Immature natural killer cell (primary cell): ENCODE measurements around the gene CD82. TPM values are rescaled to one million over a fixed set of nuclear protein-coding genes. Genes with fewer than 3 reads are reported as not detected.

ENCODE experiments used
- DNase-seq, 3 donors: peaks; one replicate each; pipeline ENCODE4 v3.0.0; 2022; ENCODE audit warnings: mixed read lengths in 1 of 3
- H3K27ac Mint-ChIP-seq, 6 donors: one replicate each; pipeline ENCODE4 v1.8.0; 2020; ENCODE audit warnings: mixed read lengths in 6 of 6, mild to moderate bottlenecking in 5 of 6, inconsistent platforms in 4 of 6, moderate library complexity in 3 of 6
- H3K27me3 Mint-ChIP-seq, 3 donors: one replicate each; pipeline ENCODE4 v1.8.0; 2020 to 2021; ENCODE audit warnings: low read depth in 3 of 3, mild to moderate bottlenecking in 3 of 3, mixed read lengths in 3 of 3, moderate library complexity in 3 of 3, inconsistent platforms in 1 of 3
- H3K36me3 Mint-ChIP-seq, 3 donors: one replicate each; pipeline ENCODE4 v1.8.0; 2020; ENCODE audit warnings: mixed read lengths in 3 of 3, inconsistent platforms in 2 of 3, mild to moderate bottlenecking in 2 of 3
- H3K4me1 Mint-ChIP-seq, 2 donors: one replicate each; pipeline ENCODE4 v1.8.0; 2020; ENCODE audit warnings: inconsistent platforms in 2 of 2, mild to moderate bottlenecking in 2 of 2, mixed read lengths in 2 of 2, moderate library complexity in 1 of 2
- H3K4me3 Mint-ChIP-seq, 5 donors: one replicate each; pipeline ENCODE4 v1.8.0; 2020; ENCODE audit warnings: mild to moderate bottlenecking in 5 of 5, mixed read lengths in 5 of 5, inconsistent platforms in 3 of 5, moderate library complexity in 3 of 5
- H3K9me3 Mint-ChIP-seq, 6 donors: one replicate each; pipeline ENCODE4 v1.8.0; 2020; ENCODE audit warnings: mild to moderate bottlenecking in 6 of 6, mixed read lengths in 6 of 6, inconsistent platforms in 4 of 6, moderate library complexity in 3 of 6
- polyA plus RNA-seq, 3 donors: library from polyadenylated mRNA; unstranded; fragments of 300-500 nt; fragmentation: Illumina TruSeq; gene quantifications; one replicate each; pipeline ENCODE4 v1.2.3, GENCODE V29; 2021

Gene CD82
- polyA plus RNA-seq, 3 donors from 2014 or later: 9.7 to 15.7 (median 10.7) TPM

DNA sequence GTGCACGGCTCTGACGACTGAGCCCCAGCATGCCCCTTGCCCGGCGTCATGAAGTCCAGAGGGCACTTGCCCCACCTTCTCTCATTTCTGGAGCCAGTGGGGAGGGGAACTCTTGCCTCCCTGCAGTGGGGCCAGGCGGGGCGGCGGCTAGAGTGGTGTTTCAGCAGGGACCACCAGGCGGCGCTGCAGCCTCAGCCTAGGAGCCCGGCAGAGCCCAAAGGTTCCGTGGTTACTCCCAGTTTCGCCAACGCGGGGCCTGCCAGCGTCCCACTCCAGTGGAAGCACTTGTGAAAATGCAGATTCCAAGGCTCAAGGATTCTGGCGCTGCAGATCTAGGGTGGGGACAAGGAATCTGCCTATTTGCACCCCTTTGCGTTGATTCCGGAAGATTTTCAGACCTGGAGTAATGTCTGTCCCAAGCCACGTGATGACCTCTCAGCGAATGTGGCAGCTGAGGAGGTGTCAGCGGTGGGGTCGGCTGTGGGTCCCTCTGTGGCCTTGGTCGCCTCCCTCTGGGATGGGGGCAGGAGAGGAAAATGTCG is 55.7 kb downstream of the CD82 start:
- H3K27ac Mint-ChIP-seq: no peak overlapping the region
- peak in 2 of 3 donors; percentile 20 to 25 for DNase-seq
- H3K27me3 Mint-ChIP-seq: peaks cover 0 to 7% (median 2%) of the 10 kb centered on the region in 3 donors
- no peak overlapping the region for H3K4me3 Mint-ChIP-seq
- H3K4me1 Mint-ChIP-seq: no peaks in the 10 kb centered on the region
- H3K9me3 Mint-ChIP-seq: no peaks in the 10 kb centered on the region
- H3K36me3 Mint-ChIP-seq: no peaks in the 10 kb centered on the region

DNA sequence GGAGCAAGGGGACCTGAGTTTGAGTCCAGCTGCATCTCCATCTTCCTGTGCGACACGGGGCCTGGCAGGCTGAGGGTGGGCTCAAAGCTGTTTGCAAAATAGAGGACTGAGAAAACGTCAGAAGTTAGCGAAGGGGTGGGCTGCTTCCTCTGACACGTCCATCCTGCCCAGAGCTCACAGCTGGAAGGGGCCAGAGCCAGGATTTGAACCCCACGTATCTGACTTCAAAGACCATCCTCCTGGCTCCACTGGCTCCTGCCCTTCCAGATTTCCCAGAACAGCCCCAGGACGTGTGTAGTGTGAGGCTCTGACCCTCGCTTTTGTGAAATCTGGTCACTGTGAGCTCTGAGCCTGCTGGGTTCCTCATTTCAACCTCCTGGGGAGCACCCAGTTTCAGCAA is 56.3 kb downstream of the CD82 start:
- no peak for DNase-seq
- H3K27me3 Mint-ChIP-seq: peaks cover 0 to 7% (median 2%) of the 10 kb centered on the region in 3 donors
- no peaks in the 10 kb centered on the region for H3K4me1 Mint-ChIP-seq

DNA sequence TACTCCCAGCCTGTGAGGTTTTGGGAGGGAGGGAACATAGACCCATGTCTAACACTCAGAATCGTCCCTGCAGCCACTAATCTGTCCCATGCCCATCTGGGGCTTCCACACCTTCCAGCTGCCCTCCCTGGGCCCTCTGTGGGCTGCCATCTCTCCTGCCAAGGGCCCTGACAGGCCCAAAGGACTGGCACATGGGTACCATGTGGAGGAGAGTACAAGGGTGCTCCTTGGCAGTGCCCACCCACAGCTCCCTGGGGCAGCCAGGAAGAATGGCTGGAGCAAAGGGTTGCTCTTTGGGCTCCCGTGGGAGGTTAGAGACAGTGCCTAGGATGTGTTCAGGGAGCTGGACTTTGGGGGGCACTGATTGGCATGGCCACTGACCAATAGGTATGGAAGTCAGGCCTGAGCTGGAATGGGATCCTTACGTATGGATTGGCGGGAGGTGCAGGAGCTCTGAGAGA is 56.8 kb downstream of the CD82 start:
- Mint-ChIP-seq H3K27me3 (peaks cover 0 to 7% (median 2%) of the 10 kb centered on the region in 3 donors), H3K4me3 (no peak overlapping the region), H3K4me1 (no peaks in the 10 kb centered on the region), H3K27ac (no peak overlapping the region), H3K36me3 (no peaks in the 10 kb centered on the region), H3K9me3 (no peaks in the 10 kb centered on the region)
- DNase-seq: no peak

More for the DNA sequence above, 56.3 kb downstream of the CD82 start:
- H3K27ac Mint-ChIP-seq: no peak overlapping the region
- no peaks in the 10 kb centered on the region for H3K36me3 Mint-ChIP-seq
- H3K9me3 Mint-ChIP-seq: no peaks in the 10 kb centered on the region
- H3K4me3 Mint-ChIP-seq: no peak overlapping the region

DNA sequence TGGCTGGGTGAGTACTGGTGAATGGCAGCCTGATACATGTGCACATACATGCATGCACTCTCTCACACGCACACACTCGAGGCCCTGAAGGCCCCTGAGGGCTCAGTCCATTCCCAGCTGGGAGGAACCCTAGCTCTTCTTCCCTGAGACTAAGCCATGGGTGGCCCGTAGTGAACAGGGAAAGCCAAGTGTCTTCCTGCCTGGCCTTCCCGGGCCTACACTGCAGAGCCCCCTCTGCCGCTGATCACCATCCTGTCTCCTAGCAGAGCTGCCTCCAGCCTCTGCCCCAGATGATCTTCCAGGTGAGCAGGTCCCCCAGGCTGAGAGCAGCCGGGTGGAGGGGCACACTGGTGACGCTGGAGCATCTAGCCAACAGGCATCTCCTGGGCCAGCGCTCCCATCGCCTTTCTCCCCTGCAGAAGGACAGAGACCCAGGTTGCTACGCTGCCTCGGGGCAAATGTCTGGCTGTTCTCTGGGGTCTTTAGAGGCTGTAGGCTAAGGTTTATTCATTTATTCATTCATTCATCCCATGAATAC is 57.3 kb downstream of the CD82 start:
- no peak overlapping the region for H3K4me3 Mint-ChIP-seq
- no peaks in the 10 kb centered on the region for H3K36me3 Mint-ChIP-seq
- no peaks in the 10 kb centered on the region for H3K4me1 Mint-ChIP-seq
- DNase-seq: no peak
- peaks cover 0 to 7% (median 2%) of the 10 kb centered on the region in 3 donors for H3K27me3 Mint-ChIP-seq
- no peaks in the 10 kb centered on the region for H3K9me3 Mint-ChIP-seq
- no peak overlapping the region for H3K27ac Mint-ChIP-seq

DNA sequence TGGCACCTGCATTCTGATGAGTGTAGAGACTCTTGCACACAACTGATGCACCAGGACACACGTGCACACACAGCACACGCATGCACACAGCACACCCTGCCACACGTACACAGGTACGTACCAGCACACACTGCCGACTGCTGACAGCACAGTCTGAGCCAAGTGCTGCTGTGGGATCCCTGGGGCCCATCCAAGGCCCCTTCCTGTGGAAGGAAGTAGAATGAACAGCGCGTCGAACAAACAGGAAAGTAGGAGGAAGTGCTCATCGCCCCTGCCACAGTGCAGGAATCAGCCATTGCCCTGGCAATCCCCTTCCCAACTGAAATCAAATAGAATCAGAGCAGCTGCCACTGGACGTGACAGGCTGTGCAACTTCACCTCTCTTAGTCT is 57.9 kb downstream of the CD82 start:
- no peaks in the 10 kb centered on the region for H3K9me3 Mint-ChIP-seq
- H3K4me3 Mint-ChIP-seq: no peak overlapping the region
- no peaks in the 10 kb centered on the region for H3K4me1 Mint-ChIP-seq
- no peak for DNase-seq
- H3K27ac Mint-ChIP-seq: no peak overlapping the region
- H3K27me3 Mint-ChIP-seq: peaks cover 0 to 7% (median 2%) of the 10 kb centered on the region in 3 donors
- H3K36me3 Mint-ChIP-seq: no peaks in the 10 kb centered on the region

DNA sequence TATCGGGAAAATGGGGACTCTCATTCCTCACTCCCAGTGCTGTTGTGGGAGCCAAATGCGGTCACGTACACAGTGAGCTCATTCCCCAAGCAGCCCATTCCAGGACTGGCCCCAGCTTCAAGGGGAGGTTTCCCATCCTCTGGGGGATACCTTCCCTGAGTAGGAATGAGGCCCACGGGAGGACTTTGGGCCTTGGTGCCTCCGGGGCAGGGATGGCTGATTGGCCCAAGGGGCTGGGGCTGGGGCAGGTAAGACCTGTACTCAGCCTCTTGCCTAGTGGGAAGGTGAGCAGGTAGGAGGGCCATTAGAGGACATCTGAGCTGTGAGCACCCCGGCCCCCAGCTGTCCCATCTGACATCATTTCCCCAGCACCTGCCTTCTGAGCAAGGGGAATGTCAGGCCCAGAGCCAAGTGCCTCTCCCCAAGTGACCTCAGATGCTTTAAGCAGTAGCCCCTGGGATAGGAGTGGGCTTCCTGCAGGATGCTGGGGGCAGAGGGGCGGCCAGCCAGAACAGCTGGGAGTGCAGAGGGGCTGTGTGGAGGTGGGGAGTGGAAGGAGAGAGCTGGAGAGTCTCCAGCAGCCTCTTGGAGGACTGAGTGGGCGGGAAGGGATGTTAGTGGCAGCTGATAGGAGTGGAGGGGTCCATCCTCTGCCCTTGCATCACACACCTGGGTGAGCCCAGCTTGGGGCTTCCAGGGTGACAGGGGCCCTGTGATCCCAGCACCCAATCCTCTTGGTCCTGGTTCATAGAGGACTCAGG is 58.4 kb downstream of the CD82 start:
- Mint-ChIP-seq H3K4me3 (no peak overlapping the region), H3K27ac (no peak overlapping the region), H3K4me1 (no peaks in the 10 kb centered on the region), H3K27me3 (peaks cover 0 to 7% (median 5%) of the 10 kb centered on the region in 3 donors), H3K36me3 (no peaks in the 10 kb centered on the region), H3K9me3 (no peaks in the 10 kb centered on the region)
- no peak for DNase-seq

DNA sequence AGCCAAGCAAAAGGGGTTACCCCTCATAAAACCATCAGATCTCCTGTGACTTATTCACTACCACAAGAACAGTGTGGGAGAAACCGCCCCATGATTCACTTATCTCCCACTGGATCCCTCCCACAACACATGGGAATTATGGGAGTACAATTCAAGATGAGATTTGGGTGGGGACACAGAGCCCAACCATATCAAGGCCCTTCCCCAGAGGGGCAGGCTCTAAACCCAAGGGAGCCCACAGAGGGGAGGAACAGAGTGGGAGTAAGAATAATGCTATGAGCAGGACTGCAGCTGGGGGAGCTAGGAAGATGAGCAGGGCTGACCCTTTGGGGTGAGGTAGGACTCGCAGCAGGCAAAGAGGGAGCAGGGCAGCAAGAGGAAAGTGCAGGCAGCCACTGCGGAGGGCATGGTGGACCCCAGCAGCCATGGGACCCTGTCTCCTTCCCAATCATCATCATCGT is 59.3 kb downstream of the CD82 start:
- H3K27ac Mint-ChIP-seq: no peak overlapping the region
- H3K27me3 Mint-ChIP-seq: peaks cover 0 to 7% (median 6%) of the 10 kb centered on the region in 3 donors
- H3K9me3 Mint-ChIP-seq: no peaks in the 10 kb centered on the region
- no peak overlapping the region for H3K4me3 Mint-ChIP-seq
- no peak for DNase-seq
- no peaks in the 10 kb centered on the region for H3K36me3 Mint-ChIP-seq
- H3K4me1 Mint-ChIP-seq: no peaks in the 10 kb centered on the region

DNA sequence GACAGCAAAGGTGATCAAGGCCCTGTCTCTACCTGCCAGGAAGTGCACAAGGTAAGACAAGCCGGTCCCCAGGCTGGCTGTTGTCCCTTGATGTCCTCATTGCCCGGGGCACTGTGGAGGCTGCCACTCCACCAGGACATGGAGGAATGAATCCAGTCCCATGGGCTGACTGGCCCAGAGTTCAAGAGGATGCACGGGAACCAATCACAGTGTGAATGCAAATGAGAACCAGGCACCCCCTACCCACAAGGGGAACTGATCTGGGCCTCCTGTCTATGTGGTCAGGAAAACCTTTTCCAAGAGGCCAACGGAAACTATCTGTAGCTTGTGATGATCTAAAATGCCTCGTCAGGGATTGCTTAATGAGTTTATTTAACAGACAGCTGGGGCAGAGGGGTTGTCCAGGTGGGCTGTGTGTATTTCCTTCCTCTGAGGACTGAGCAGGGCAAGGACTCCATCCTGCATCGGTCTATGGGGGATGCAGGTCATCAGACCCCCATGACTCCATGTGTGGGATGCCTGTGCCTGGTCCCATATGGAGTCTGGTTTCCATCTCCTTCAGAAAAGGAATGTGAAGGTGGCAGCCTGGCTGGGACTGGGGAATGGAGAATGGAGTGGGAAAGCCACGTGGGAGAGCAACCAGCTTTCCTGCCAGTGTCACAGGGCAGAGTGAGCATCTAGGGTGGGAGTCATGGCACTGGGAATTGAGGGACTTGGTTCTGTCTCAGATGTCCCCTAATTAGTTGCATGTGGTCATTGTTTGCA is 60.5 kb downstream of the CD82 start:
- Mint-ChIP-seq H3K27me3 (peaks cover 0 to 7% (median 6%) of the 10 kb centered on the region in 3 donors), H3K9me3 (no peaks in the 10 kb centered on the region), H3K27ac (no peak overlapping the region), H3K4me1 (no peaks in the 10 kb centered on the region), H3K36me3 (no peaks in the 10 kb centered on the region), H3K4me3 (no peak overlapping the region)
- DNase-seq: no peak

DNA sequence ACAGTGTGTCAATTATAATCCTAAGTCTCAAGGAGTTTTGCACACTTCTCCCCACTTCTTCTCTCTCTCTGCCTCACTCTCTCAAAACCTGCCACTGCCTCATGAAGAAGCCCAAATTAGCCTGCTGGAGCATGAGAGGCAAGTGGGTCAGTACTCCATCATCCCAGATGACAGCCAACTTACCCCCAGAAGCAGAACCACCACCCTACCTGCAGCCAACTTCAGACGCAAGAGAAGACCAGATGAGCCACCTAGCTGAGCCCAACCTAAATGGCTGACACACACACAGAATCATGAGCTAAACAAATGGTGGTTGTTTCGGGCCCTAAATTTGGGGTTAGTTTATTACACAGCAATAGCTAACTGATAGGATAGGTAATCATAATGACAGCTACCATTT is 61.2 kb downstream of the CD82 start:
- Mint-ChIP-seq H3K4me3 (no peak overlapping the region), H3K27ac (no peak overlapping the region), H3K9me3 (no peaks in the 10 kb centered on the region), H3K27me3 (peaks cover 0 to 7% (median 6%) of the 10 kb centered on the region in 3 donors), H3K36me3 (no peaks in the 10 kb centered on the region), H3K4me1 (no peaks in the 10 kb centered on the region)
- DNase-seq: no peak

DNA sequence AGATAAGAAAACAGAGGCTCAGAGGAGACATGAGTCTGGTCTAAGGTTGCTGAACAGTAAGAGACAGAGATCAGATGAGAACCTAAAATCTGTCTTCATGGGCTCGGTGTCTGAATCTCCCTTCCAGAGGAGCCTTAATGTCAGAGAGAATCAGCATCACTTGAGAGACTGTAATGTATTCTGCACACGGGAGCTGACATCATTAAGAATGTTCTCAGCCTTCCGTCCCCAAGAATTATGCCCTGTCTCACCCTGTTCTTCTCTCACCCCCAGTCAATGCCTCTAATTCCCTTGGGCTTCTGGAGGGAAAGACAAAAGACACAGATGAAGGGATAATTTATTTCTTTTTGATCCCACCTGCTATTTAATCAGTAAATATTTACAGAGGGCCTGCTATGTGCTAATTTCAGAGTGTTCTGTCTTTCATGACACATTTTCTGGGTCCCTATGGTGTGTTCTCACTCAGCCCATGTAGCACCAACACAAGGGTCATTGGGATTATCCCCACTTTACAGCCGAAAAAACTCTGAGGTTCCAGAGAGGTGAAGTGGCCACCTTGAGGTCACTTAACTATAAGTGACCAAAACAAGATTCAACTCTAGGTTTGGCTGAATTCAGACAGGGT is 61.8 kb downstream of the CD82 start:
- Mint-ChIP-seq H3K4me3 (no peak overlapping the region), H3K27ac (no peak overlapping the region), H3K4me1 (no peaks in the 10 kb centered on the region), H3K9me3 (no peaks in the 10 kb centered on the region), H3K36me3 (no peaks in the 10 kb centered on the region), H3K27me3 (peaks cover 0 to 7% (median 6%) of the 10 kb centered on the region in 3 donors)
- DNase-seq: no peak

DNA sequence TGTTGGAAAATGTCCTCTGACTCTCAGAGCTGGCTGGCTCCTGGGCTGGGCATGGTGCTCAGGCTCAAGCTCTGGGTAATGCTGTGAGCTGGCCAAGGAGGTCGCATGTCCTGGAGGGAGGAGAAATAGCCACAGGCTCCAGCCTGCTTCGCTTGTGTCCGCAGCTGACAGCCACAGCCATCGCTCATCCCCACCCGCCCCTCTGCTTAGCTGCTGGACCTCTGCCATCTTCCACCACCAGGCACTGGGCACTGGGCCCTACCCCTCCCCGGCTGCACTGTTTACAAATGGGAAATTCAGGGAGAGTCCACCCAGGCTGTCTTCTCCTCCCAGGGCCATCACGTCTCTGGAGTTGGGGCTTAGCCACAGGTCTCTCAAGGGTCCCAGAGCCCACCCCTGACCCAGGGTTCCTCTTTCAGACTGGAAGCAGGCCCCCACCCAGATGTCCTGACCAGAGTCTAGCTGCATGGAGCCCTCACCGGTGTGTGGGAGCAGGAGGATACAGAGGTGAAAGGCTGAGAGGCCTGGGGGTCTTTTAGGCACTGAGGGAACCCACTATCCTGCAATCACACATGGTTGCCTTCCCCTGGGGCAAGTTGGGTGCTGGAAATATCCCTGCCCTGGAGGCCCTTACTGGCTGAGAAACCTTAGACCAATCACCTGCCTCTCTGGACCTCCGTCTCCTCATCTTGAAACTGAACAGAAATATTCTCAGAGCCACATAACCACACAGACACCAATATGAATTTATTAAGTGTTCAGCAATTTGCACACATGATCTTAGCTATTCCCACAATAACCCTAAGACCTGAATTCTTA is 62.7 kb downstream of the CD82 start:
- H3K27me3 Mint-ChIP-seq: peaks cover 0 to 10% (median 7%) of the 10 kb centered on the region in 3 donors

DNA sequence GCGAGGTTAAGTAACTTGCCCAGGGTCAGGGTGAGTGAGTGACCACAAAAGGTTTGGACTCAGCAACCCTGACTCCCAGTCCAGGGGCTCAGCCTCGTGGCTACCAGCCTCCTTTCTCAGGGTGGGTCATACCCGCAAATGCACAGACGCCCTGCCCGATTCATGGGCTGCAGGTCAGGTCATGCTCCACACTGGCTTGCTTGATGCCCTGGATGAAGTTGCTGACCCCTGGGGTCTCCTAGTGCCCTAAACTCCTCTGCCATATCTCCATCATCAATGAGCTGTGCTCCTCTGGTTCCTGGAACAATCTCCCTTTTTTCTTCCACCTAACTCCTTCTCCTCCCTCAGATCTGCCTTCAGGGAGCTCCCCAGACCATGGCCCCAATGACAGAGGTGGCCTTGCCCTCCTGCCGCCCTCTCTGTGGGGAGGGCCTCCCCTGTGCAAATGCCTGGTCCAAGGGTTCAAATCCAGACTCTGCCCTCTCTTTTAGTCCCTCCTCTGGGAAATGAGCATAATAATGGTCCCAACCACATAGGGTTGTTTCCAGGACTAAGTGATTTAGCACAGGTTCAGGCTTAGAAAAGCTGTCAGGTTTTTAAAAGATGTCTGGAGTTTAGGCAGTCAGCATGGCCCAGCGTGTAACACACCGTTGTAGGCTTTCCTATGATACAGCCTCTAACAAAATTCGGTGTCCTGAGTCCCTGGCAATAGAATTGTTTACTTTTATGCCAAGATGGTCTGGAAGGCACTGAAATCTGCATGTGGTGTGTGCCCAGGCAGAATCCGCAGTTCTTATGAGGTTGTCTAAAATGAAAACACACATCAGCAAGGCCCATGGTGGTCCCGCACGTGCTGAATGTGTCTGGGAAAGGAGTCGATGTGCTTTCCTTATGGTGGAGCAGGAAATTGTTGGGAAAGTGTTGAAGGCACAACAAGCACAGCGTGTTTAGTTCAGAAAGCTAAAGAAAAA is 63.6 kb downstream of the CD82 start:
- peaks cover 0 to 15% (median 11%) of the 10 kb centered on the region in 3 donors for H3K27me3 Mint-ChIP-seq
- H3K36me3 Mint-ChIP-seq: no peaks in the 10 kb centered on the region
- no peaks in the 10 kb centered on the region for H3K4me1 Mint-ChIP-seq
- H3K4me3 Mint-ChIP-seq: no peak overlapping the region
- DNase-seq: no peak
- no peaks in the 10 kb centered on the region for H3K9me3 Mint-ChIP-seq
- H3K27ac Mint-ChIP-seq: no peak overlapping the region

More for the DNA sequence above, 62.7 kb downstream of the CD82 start:
- Mint-ChIP-seq H3K9me3 (no peaks in the 10 kb centered on the region), H3K27ac (no peak overlapping the region), H3K4me3 (no peak overlapping the region), H3K4me1 (no peaks in the 10 kb centered on the region), H3K36me3 (no peaks in the 10 kb centered on the region)
- DNase-seq: no peak
